ENCODE data around the gene MBNL3. TPM values are rescaled to one million over a fixed set of nuclear protein-coding genes. Genes with fewer than 3 reads are reported as not detected.

Gene MBNL3
- total and polyA plus RNA-seq, 2 donors: 2.9 to 11.3 TPM

- no peak overlapping the region for H3K4me3 ChIP-seq (ENCODE audit: low read length in 2 of 2)
- no peak for DNase-seq (ENCODE audit: low read depth in 6 of 9, low spot score in 9 of 9)
- 97% methylated on average over 7 of the region's 7 CpGs for WGBS
Measured at GRCh38 chrX:132382068-132382467, 106.8 kb downstream of the MBNL3 start.

DNA sequence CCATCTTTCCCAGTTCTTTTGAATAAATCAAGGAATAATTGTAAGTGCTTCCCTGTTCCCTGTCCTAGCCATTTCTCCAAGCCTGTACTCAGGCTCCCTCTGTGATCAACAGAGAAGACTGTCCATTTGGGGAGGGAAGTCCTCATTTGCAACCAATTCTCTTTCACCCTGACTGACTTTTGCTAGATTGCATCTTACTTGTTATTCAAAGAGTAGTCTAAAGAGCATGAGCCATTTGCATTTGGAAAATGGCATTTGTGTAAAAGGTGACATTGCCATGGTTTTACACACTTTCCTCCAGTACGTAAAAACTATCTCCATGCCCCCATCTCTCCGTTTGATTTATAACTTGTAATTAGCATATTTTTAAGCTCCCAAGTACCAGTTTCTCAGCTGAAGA is 110.6 kb downstream of the MBNL3 start:
- Histone ChIP-seq H3K36me3 (ENCODE audit: control insufficient read depth in 2 of 2, insufficient read depth in 2 of 2, low read length in 1 of 2) (no peaks in the 10 kb centered on the region), H3K27me3 (ENCODE audit: control insufficient read depth in 2 of 2, insufficient read depth in 1 of 2, low read length in 1 of 2) (no peaks in the 10 kb centered on the region), H3K9me3 (ENCODE audit: control insufficient read depth in 2 of 2, insufficient read depth in 1 of 2, low read length in 1 of 2) (no peaks in the 10 kb centered on the region), H3K4me1 (ENCODE audit: control insufficient read depth in 2 of 2, insufficient read depth in 2 of 2, low read length in 2 of 2) (no peaks in the 10 kb centered on the region), H3K4me3 (ENCODE audit: low read length in 2 of 2) (no peak overlapping the region), H3K27ac (ENCODE audit: low read depth in 1 of 2, low read length in 1 of 2) (no peak overlapping the region)
- WGBS: 97% methylated on average over 2 of the region's 2 CpGs
- DNase-seq (ENCODE audit: low read depth in 6 of 9, low spot score in 9 of 9): no peak

More at GRCh38 chrX:132382068-132382467, 106.8 kb downstream of the MBNL3 start:
- H3K36me3 ChIP-seq (ENCODE audit: control insufficient read depth in 2 of 2, insufficient read depth in 2 of 2, low read length in 1 of 2): peaks cover 0 to 3% of the 10 kb centered on the region in 2 donors
- no peak overlapping the region for H3K27ac ChIP-seq (ENCODE audit: low read depth in 1 of 2, low read length in 1 of 2)
- no peaks in the 10 kb centered on the region for H3K4me1 ChIP-seq (ENCODE audit: control insufficient read depth in 2 of 2, insufficient read depth in 2 of 2, low read length in 2 of 2)
- H3K9me3 ChIP-seq (ENCODE audit: control insufficient read depth in 2 of 2, insufficient read depth in 1 of 2, low read length in 1 of 2): no peaks in the 10 kb centered on the region
- no peaks in the 10 kb centered on the region for H3K27me3 ChIP-seq (ENCODE audit: control insufficient read depth in 2 of 2, insufficient read depth in 1 of 2, low read length in 1 of 2)

GRCh38 chrX:132375941-132376340 is 112.9 kb downstream of the MBNL3 start:
- H3K27ac ChIP-seq (ENCODE audit: low read depth in 1 of 2, low read length in 1 of 2): no peak overlapping the region

DNA sequence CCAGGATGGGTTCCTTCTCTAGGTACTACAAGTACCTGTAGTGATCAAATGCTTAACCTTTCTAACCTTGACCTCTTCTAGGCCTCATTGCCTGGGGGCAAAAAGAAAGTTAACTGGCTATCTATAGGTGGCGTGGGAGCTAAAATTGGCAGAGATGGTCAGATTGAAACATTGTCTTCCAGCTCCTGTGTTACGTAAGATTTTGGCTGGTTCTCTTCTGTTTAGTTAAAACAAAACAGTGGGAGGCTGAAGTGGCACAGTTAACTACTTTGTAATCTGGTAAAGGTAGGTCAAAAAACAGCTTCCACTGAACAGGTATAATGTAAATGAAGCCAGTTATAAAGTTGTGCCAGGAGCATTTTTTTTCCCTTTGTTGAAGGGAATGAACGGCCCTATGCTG is 115.2 kb downstream of the MBNL3 start:
- Histone ChIP-seq H3K4me1 (ENCODE audit: control insufficient read depth in 2 of 2, insufficient read depth in 2 of 2, low read length in 2 of 2) (no peaks in the 10 kb centered on the region), H3K27ac (ENCODE audit: low read depth in 1 of 2, low read length in 1 of 2) (no peak overlapping the region), H3K9me3 (ENCODE audit: control insufficient read depth in 2 of 2, insufficient read depth in 1 of 2, low read length in 1 of 2) (no peaks in the 10 kb centered on the region), H3K4me3 (ENCODE audit: low read length in 2 of 2) (no peak overlapping the region), H3K36me3 (ENCODE audit: control insufficient read depth in 2 of 2, insufficient read depth in 2 of 2, low read length in 1 of 2) (no peaks in the 10 kb centered on the region), H3K27me3 (ENCODE audit: control insufficient read depth in 2 of 2, insufficient read depth in 1 of 2, low read length in 1 of 2) (no peaks in the 10 kb centered on the region)
- DNase-seq (ENCODE audit: low read depth in 6 of 9, low spot score in 9 of 9): no peak
- 96% methylated on average over 3 of the region's 3 CpGs for WGBS

More at GRCh38 chrX:132375941-132376340, 112.9 kb downstream of the MBNL3 start:
- Histone ChIP-seq H3K27me3 (ENCODE audit: control insufficient read depth in 2 of 2, insufficient read depth in 1 of 2, low read length in 1 of 2) (no peaks in the 10 kb centered on the region), H3K36me3 (ENCODE audit: control insufficient read depth in 2 of 2, insufficient read depth in 2 of 2, low read length in 1 of 2) (no peaks in the 10 kb centered on the region), H3K4me3 (ENCODE audit: low read length in 2 of 2) (no peak overlapping the region), H3K4me1 (ENCODE audit: control insufficient read depth in 2 of 2, insufficient read depth in 2 of 2, low read length in 2 of 2) (no peaks in the 10 kb centered on the region), H3K9me3 (ENCODE audit: control insufficient read depth in 2 of 2, insufficient read depth in 1 of 2, low read length in 1 of 2) (no peaks in the 10 kb centered on the region)
- WGBS: 93% methylated on average over 2 of the region's 2 CpGs
- no peak for DNase-seq (ENCODE audit: low read depth in 6 of 9, low spot score in 9 of 9)

- Histone ChIP-seq H3K36me3 (ENCODE audit: control insufficient read depth in 2 of 2, insufficient read depth in 2 of 2, low read length in 1 of 2) (no peaks in the 10 kb centered on the region), H3K27me3 (ENCODE audit: control insufficient read depth in 2 of 2, insufficient read depth in 1 of 2, low read length in 1 of 2) (no peaks in the 10 kb centered on the region), H3K4me1 (ENCODE audit: control insufficient read depth in 2 of 2, insufficient read depth in 2 of 2, low read length in 2 of 2) (no peaks in the 10 kb centered on the region), H3K4me3 (ENCODE audit: low read length in 2 of 2) (no peak overlapping the region), H3K27ac (ENCODE audit: low read depth in 1 of 2, low read length in 1 of 2) (no peak overlapping the region), H3K9me3 (ENCODE audit: control insufficient read depth in 2 of 2, insufficient read depth in 1 of 2, low read length in 1 of 2) (no peaks in the 10 kb centered on the region)
- no peak for DNase-seq (ENCODE audit: low read depth in 6 of 9, low spot score in 9 of 9)
- 96% methylated on average over 2 of the region's 2 CpGs for WGBS
Measured at GRCh38 chrX:132369617-132370326, 119.1 kb downstream of the MBNL3 start.

DNA sequence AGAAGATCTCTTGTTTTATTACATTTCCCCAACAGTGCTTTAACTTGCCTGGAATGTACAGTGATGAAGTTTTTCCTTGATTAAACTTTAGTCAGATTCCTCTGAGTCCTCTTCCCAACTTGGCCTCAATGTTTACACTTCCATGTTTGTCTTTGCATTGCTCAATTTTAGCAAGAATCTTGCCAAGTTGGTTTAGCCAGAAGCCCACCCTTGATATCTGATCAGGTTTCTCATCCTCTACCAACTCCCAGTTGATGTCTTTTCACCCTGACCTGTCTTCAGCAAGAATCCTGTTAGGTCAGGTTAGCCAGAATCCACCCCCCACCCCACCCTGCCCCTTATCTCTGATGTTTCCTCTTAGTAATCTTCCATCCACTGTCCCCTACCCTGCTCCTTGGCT is 120.9 kb downstream of the MBNL3 start:
- DNase-seq (ENCODE audit: low read depth in 6 of 9, low spot score in 9 of 9): no peak
- Histone ChIP-seq H3K27me3 (ENCODE audit: control insufficient read depth in 2 of 2, insufficient read depth in 1 of 2, low read length in 1 of 2) (no peaks in the 10 kb centered on the region), H3K4me1 (ENCODE audit: control insufficient read depth in 2 of 2, insufficient read depth in 2 of 2, low read length in 2 of 2) (no peaks in the 10 kb centered on the region), H3K36me3 (ENCODE audit: control insufficient read depth in 2 of 2, insufficient read depth in 2 of 2, low read length in 1 of 2) (no peaks in the 10 kb centered on the region), H3K9me3 (ENCODE audit: control insufficient read depth in 2 of 2, insufficient read depth in 1 of 2, low read length in 1 of 2) (no peaks in the 10 kb centered on the region), H3K4me3 (ENCODE audit: low read length in 2 of 2) (no peak overlapping the region), H3K27ac (ENCODE audit: low read depth in 1 of 2, low read length in 1 of 2) (no peak overlapping the region)

GRCh38 chrX:132367314-132367713 is 121.5 kb downstream of the MBNL3 start:
- 100% methylated on average over 1 of the region's 1 CpG for WGBS
- Histone ChIP-seq H3K27ac (ENCODE audit: low read depth in 1 of 2, low read length in 1 of 2) (no peak overlapping the region), H3K4me1 (ENCODE audit: control insufficient read depth in 2 of 2, insufficient read depth in 2 of 2, low read length in 2 of 2) (no peaks in the 10 kb centered on the region), H3K36me3 (ENCODE audit: control insufficient read depth in 2 of 2, insufficient read depth in 2 of 2, low read length in 1 of 2) (no peaks in the 10 kb centered on the region), H3K4me3 (ENCODE audit: low read length in 2 of 2) (no peak overlapping the region), H3K27me3 (ENCODE audit: control insufficient read depth in 2 of 2, insufficient read depth in 1 of 2, low read length in 1 of 2) (no peaks in the 10 kb centered on the region), H3K9me3 (ENCODE audit: control insufficient read depth in 2 of 2, insufficient read depth in 1 of 2, low read length in 1 of 2) (no peaks in the 10 kb centered on the region)
- DNase-seq (ENCODE audit: low read depth in 6 of 9, low spot score in 9 of 9): no peak

DNA sequence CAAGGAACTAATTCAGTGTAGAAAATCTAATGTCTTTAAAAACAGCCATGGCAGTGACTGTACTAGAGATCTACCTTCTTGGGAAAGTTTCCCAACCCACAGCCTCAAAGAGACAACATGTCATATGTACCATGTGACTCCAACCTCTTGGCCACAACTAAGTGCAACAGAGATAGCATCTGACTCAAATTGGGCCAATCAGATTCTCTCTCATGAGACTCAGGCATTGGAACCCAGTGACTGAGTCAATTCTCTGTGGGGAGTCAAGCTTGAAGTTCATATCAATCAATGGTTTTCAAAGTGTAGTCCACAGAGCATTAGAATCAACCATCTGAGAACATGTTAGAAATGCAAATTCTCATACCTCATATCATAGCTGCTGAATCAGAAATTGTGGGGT is 123.3 kb downstream of the MBNL3 start:
- peak in 1 of 9 donors; percentile 16 for DNase-seq (ENCODE audit: low read depth in 6 of 9, low spot score in 9 of 9)
- no peak overlapping the region for H3K4me3 ChIP-seq (ENCODE audit: low read length in 2 of 2)
- no peaks in the 10 kb centered on the region for H3K4me1 ChIP-seq (ENCODE audit: control insufficient read depth in 2 of 2, insufficient read depth in 2 of 2, low read length in 2 of 2)
- no peak overlapping the region for H3K27ac ChIP-seq (ENCODE audit: low read depth in 1 of 2, low read length in 1 of 2)
- no peaks in the 10 kb centered on the region for H3K27me3 ChIP-seq (ENCODE audit: control insufficient read depth in 2 of 2, insufficient read depth in 1 of 2, low read length in 1 of 2)
- H3K9me3 ChIP-seq (ENCODE audit: control insufficient read depth in 2 of 2, insufficient read depth in 1 of 2, low read length in 1 of 2): no peaks in the 10 kb centered on the region
- no peaks in the 10 kb centered on the region for H3K36me3 ChIP-seq (ENCODE audit: control insufficient read depth in 2 of 2, insufficient read depth in 2 of 2, low read length in 1 of 2)

GRCh38 chrX:132364313-132364712 is 124.5 kb downstream of the MBNL3 start:
- Histone ChIP-seq H3K27ac (ENCODE audit: low read depth in 1 of 2, low read length in 1 of 2) (no peak overlapping the region), H3K36me3 (ENCODE audit: control insufficient read depth in 2 of 2, insufficient read depth in 2 of 2, low read length in 1 of 2) (no peaks in the 10 kb centered on the region), H3K4me1 (ENCODE audit: control insufficient read depth in 2 of 2, insufficient read depth in 2 of 2, low read length in 2 of 2) (no peaks in the 10 kb centered on the region), H3K27me3 (ENCODE audit: control insufficient read depth in 2 of 2, insufficient read depth in 1 of 2, low read length in 1 of 2) (no peaks in the 10 kb centered on the region), H3K9me3 (ENCODE audit: control insufficient read depth in 2 of 2, insufficient read depth in 1 of 2, low read length in 1 of 2) (no peaks in the 10 kb centered on the region), H3K4me3 (ENCODE audit: low read length in 2 of 2) (no peak overlapping the region)
- WGBS: 92% methylated on average over 3 of the region's 3 CpGs
- no peak for DNase-seq (ENCODE audit: low read depth in 6 of 9, low spot score in 9 of 9)

Measured in thymus (tissue), 11 donors.